ENCODE data around the gene PZP.

The PZP gene

GRCh38 chr12:9124383-9125031 lies 83.7 kb downstream of the PZP start:
- DNase-seq (ENCODE audit: low read depth, low spot score) = no peak

- DNase-seq (ENCODE audit: low read depth, low spot score) = no peak
Measured at GRCh38 chr12:9123781-9124382, 84.3 kb downstream of the PZP start.

GRCh38 chr12:9122091-9122609 lies 86.0 kb downstream of the PZP start:
- no peak for DNase-seq (ENCODE audit: low read depth, low spot score)

GRCh38 chr12:9120487-9121184 lies 87.6 kb downstream of the PZP start:
- no peak for DNase-seq (ENCODE audit: low read depth, low spot score)

- DNase-seq (ENCODE audit: low read depth, low spot score) = no peak
Measured at GRCh38 chr12:9118158-9118557, 90.0 kb downstream of the PZP start.

GRCh38 chr12:9115731-9116559 lies 92.2 kb downstream of the PZP start, which contains the start of gene A2M:
A2M (minus strand) TSS chr12:9115919; CDS start chr12:9115849, 70 bp downstream.
- DNase-seq (ENCODE audit: low read depth, low spot score) = no peak

- DNase-seq (ENCODE audit: low read depth, low spot score) = no peak
Measured at GRCh38 chr12:9114946-9115345, 93.2 kb downstream of the PZP start.

GRCh38 chr12:9113987-9114309 lies 94.2 kb downstream of the PZP start:
- DNase-seq (ENCODE audit: low read depth, low spot score) = no peak

GRCh38 chr12:9113296-9113986 lies 94.8 kb downstream of the PZP start:
- no peak for DNase-seq (ENCODE audit: low read depth, low spot score)

- no peak for DNase-seq (ENCODE audit: low read depth, low spot score)
Measured at GRCh38 chr12:9112076-9112853, 95.9 kb downstream of the PZP start.

- no peak for DNase-seq (ENCODE audit: low read depth, low spot score)
Measured at GRCh38 chr12:9111525-9111924, 96.7 kb downstream of the PZP start.

- no peak for DNase-seq (ENCODE audit: low read depth, low spot score)
Measured at GRCh38 chr12:9109737-9110491, 98.3 kb downstream of the PZP start.

GRCh38 chr12:9109213-9109522 lies 99.0 kb downstream of the PZP start:
- DNase-seq (ENCODE audit: low read depth, low spot score) = no peak

- DNase-seq (ENCODE audit: low read depth, low spot score) = no peak
Measured at GRCh38 chr12:9108504-9109212, 99.5 kb downstream of the PZP start.

GRCh38 chr12:9107542-9107873 lies 100.7 kb downstream of the PZP start:
- DNase-seq (ENCODE audit: low read depth, low spot score) = no peak

- no peak for DNase-seq (ENCODE audit: low read depth, low spot score)
Measured at GRCh38 chr12:9106610-9107541, 101.3 kb downstream of the PZP start.

GRCh38 chr12:9106067-9106466 lies 102.1 kb downstream of the PZP start:
- no peak for DNase-seq (ENCODE audit: low read depth, low spot score)

GRCh38 chr12:9104767-9105423 lies 103.3 kb downstream of the PZP start:
- no peak for DNase-seq (ENCODE audit: low read depth, low spot score)
